Tibial nerve (tissue), 4 donors: ENCODE measurements around the gene RAB20. TPM values are rescaled to one million over a fixed set of nuclear protein-coding genes. Genes with fewer than 3 reads are reported as not detected.

ENCODE experiments used
- DNase-seq, 2 donors: peaks; one replicate each; pipeline ENCODE4 v3.0.0-alpha.2; 2019; ENCODE audit warnings: low spot score in 2 of 2
- H3K27ac ChIP-seq, 4 donors: fragments of 200-600 bp; sonication (generic) in 3 of 4; one replicate each; pipeline ENCODE4 v1.5.1; 2017 to 2019; ENCODE audit warnings: mild to moderate bottlenecking in 1 of 4
- H3K27me3 ChIP-seq, 2 donors: fragments of 200-600 bp; sonication (generic) in 1 of 2; one replicate each; pipeline versions ENCODE4 v1.5.1 to v1.6.0; 2017 to 2019
- H3K36me3 ChIP-seq, 3 donors: fragments of 200-600 bp; sonication (generic); one replicate each; pipeline ENCODE4 v1.5.1; 2018 to 2019
- H3K4me1 ChIP-seq, 4 donors: fragments of 200-600 bp; sonication (generic) in 3 of 4; one replicate each; pipeline ENCODE4 v1.5.1; 2017 to 2019
- H3K4me3 ChIP-seq, 4 donors: fragments of 200-600 bp; sonication (generic) in 3 of 4; one replicate each; pipeline ENCODE4 v1.5.1; 2017 to 2019; ENCODE audit warnings: mild to moderate bottlenecking in 1 of 4, moderate library complexity in 1 of 4
- H3K9me3 ChIP-seq, 4 donors: fragments of 200-600 bp; sonication (generic) in 3 of 4; one replicate each; pipeline ENCODE4 v1.5.1; 2017 to 2019
- CTCF ChIP-seq, 5 experiments: fragments of 200-600 bp in 3 of 5; fragments of 450-650 bp in 2 of 5; sonication (generic) in 3 of 5; IDR thresholded peaks; one replicate each; pipeline ENCODE4 v1.5.1; 2016 to 2019; ENCODE audit warnings: antibody characterized with exemption in 5 of 5, mild to moderate bottlenecking in 3 of 5, moderate library complexity in 2 of 5
- EP300 ChIP-seq, 2 donors: sonication (generic); formaldehyde crosslinking; IDR thresholded peaks; one replicate each; pipeline ENCODE4 v1.6.1; 2017; ENCODE audit warnings: antibody characterized with exemption in 2 of 2, mild to moderate bottlenecking in 1 of 2
- POLR2A ChIP-seq, 2 donors: fragments of 450-650 bp; IDR thresholded peaks; one replicate each; pipeline ENCODE4 v1.6.1; 2017; ENCODE audit warnings: antibody characterized with exemption in 2 of 2, mild to moderate bottlenecking in 2 of 2, moderate library complexity in 2 of 2
- WGBS, 2 donors: methylation state at CpG; one replicate each; pipeline ENCODE4 v1.1.5; 2018; 5-methylcytosine and 5-hydroxymethylcytosine counted together
- total RNA-seq, 4 donors: library from RNA; depleted of rRNA; stranded (reverse); fragments of >200 nt; gene quantifications; one replicate each; pipeline ENCODE4 v1.1.0, GENCODE V29; 2016

The RAB20 gene
- total RNA-seq, 4 donors from 2014 or later, result 28.5 to 52.5 (median 30.2) TPM

- no peak for DNase-seq
- Histone ChIP-seq H3K27me3 (no peaks in the 10 kb centered on the region), H3K4me3 (no peak overlapping the region), H3K36me3 (peaks cover 0 to 94% (median 5%) of the 10 kb centered on the region in 3 donors), H3K9me3 (no peaks in the 10 kb centered on the region), H3K4me1 (peaks cover 0 to 37% (median 1%) of the 10 kb centered on the region in 4 donors), H3K27ac (peak overlapping the region in 2 of 4 donors; percentile 24 to 36)
- WGBS, 2 donors, result 90 to 94% methylated on average over 31 of the region's 31 CpGs
- no peak for TF ChIP-seq POLR2A (IDR thresholded peaks at IDR 0.05)
- TF ChIP-seq EP300 (IDR thresholded peaks at IDR 0.05), result no peak
- no peak for TF ChIP-seq CTCF (IDR thresholded peaks at IDR 0.05)
These were observed 49.9 kb downstream of the RAB20 start for GRCh38 chr13:110511509-110512181.

- peaks cover 0 to 96% (median 5%) of the 10 kb centered on the region in 3 donors for H3K36me3 ChIP-seq
- DNase-seq, result no peak
- H3K4me1 ChIP-seq, result peaks cover 0 to 42% (median 1%) of the 10 kb centered on the region in 4 donors
- no peaks in the 10 kb centered on the region for H3K27me3 ChIP-seq
- H3K4me3 ChIP-seq, result no peak overlapping the region
- WGBS, 2 donors, result 33 to 43% methylated on average over 17 to 18 of the region's 18 CpGs
- H3K27ac ChIP-seq, result peak overlapping the region in 3 of 4 donors; percentile 41 to 69 (median 67)
- TF ChIP-seq POLR2A (IDR thresholded peaks at IDR 0.05) (no peak), CTCF (IDR thresholded peaks at IDR 0.05) (peak in 1 of 5 experiments; percentile 18), EP300 (IDR thresholded peaks at IDR 0.05) (peak in 1 of 2 donors; percentile 7)
- H3K9me3 ChIP-seq, result no peaks in the 10 kb centered on the region
These were observed 51.3 kb downstream of the RAB20 start for GRCh38 chr13:110509971-110510786.

DNA sequence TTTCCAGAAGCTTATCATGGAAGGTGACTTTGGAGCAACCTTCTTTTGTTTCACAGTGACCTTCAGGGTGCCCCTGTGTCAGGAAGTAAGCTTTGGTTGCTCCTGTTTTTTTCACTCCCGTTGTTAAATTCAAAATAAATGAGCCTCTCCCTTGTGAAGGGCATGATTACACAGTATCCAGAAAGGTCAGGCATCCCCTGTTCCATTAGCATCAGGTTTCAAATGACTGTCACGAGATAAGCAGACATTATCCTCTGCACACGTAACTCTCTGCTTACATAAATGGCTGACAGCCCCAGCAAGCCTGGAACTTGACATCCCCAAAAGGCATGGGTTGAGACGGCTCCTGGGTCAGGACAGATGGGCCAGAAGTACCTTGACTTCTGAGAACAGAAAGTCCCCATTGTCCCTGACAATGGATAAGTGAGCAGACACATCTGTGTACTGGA, 52.0 kb downstream of the RAB20 start:
- H3K36me3 ChIP-seq, result peaks cover 0 to 96% (median 5%) of the 10 kb centered on the region in 3 donors
- WGBS, 2 donors, result 47 to 62% methylated on average over 4 of the region's 4 CpGs
- H3K27ac ChIP-seq, result peak overlapping the region in 3 of 4 donors; percentile 41 to 69 (median 67)

DNA sequence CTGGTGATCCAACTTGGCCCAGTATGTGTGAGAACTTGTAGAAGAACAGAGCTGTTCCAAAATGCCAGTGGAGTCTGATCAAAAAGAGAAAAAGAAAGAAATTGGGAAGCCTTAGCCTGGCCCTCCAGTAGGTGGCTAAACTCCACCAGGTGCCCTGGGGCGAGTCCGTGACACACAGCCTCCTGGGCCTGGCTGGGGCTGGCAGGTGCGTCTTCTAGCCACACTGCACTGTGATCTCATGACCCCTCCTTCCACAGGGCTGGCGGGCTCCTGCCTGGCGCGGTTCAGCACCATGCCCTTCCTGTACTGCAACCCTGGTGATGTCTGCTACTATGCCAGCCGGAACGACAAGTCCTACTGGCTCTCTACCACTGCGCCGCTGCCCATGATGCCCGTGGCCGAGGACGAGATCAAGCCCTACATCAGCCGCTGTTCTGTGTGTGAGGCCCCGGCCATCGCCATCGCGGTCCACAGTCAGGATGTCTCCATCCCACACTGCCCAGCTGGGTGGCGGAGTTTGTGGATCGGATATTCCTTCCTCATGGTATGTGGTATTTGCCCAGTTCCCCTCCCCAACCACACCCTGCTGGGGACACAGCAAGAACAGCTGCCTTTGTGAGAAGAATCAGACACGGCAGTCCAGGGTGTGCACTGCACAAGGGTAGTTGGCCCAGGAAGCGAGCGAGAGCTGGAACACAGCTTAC, 53.7 kb downstream of the RAB20 start:
- DNase-seq, result no peak
- Histone ChIP-seq H3K27me3 (no peaks in the 10 kb centered on the region), H3K4me3 (no peak overlapping the region), H3K9me3 (no peaks in the 10 kb centered on the region), H3K27ac (peak overlapping the region; percentile 57 to 78 (median 69)), H3K4me1 (peaks cover 0 to 42% (median 1%) of the 10 kb centered on the region in 4 donors), H3K36me3 (peaks cover 4 to 96% (median 9%) of the 10 kb centered on the region in 3 donors)
- TF ChIP-seq POLR2A (IDR thresholded peaks at IDR 0.05), result no peak
- TF ChIP-seq CTCF (IDR thresholded peaks at IDR 0.05), result no peak
- no peak for TF ChIP-seq EP300 (IDR thresholded peaks at IDR 0.05)
- WGBS, 2 donors, result 90% methylated on average over 19 to 23 of the region's 23 CpGs

More for the DNA sequence above, 52.0 kb downstream of the RAB20 start:
- TF ChIP-seq CTCF (IDR thresholded peaks at IDR 0.05) (no peak), EP300 (IDR thresholded peaks at IDR 0.05) (no peak), POLR2A (IDR thresholded peaks at IDR 0.05) (no peak)
- DNase-seq, result no peak
- no peaks in the 10 kb centered on the region for H3K27me3 ChIP-seq
- peaks cover 0 to 42% (median 1%) of the 10 kb centered on the region in 4 donors for H3K4me1 ChIP-seq
- no peaks in the 10 kb centered on the region for H3K9me3 ChIP-seq
- H3K4me3 ChIP-seq, result no peak overlapping the region
